ENCODE measurements around the gene STT3B.
"Not testable (repeated sequence)": the region's sequence is repeated elsewhere in the genome, so short reads cannot be mapped to it uniquely, and the experiment has no call there.

STT3B gene

GRCh38 chr3:31555204-31555603, 22.5 kb downstream of the STT3B start:
- DNase-seq = no peak

DNA sequence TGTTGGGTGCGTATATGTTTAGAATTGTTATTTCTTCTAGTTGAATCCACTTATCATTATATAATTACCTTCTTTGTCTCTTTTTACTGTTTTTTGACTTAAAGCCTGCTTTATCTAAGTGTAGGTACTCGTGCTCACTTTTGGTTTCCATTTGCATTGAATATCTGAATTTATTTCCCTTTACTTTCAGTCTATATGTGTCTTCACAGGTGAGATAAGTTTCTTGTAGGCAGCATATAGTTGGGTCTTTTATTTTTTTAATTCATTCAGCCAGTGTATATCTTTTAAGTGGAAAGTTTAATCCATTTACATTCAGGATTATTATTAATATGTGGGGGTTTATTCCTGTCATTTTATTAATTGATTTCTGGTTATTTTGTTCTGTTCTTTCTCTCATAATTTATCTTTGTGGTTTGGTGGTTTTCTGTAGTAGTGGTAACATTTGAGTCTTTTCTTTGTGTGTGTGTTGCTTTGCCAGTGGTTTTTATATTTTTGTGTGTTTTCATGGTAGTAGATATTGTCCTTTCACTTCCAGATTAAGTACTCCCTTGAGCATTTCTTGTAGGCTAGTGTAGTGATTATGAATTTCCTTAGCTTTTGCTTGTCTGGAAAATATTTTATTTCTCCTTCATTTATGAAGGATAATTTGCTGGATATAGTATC, 27.3 kb downstream of the STT3B start:
- DNase-seq = no peak

DNA sequence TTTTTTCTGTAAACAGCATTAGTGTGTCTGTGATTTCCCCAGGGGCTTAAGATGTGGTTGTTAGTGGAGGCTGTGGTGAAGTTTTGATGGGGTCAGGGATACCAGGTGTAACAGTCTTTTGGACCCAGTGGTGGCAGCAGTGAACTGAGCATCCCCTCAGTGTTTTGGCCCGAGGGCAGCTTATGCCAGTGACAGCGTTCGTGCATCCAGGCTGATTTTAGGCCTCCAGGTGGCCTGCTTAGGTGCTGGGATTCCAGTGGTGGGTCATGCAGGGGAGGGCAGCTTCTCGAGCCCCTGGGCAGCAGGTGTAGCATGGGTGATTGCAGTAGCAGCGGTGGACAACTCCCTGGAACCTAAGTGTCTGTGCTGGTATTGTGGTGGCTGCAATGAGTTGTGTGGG, 29.2 kb downstream of the STT3B start:
- DNase-seq = no peak

DNA sequence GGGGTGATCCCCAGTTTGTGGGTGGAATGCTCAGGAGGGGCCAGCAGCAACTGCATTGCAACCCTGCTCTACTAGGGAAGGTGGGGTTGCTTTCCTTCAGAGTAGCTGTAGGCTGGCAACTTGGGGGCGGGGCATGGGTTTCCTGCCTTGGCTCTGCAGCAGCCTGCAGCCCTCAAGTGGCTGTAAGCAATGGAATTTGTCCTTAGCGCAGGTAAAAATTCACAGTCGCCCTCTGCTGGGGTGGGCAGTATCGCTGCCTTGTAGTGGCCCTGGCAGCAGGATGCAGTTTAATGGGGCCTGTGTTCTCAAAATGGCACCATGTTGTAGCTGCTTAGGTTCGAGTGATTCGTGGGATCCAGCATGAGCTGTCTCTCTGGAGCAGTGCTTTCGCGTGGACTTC, 29.8 kb downstream of the STT3B start:
- DNase-seq = no peak

DNA sequence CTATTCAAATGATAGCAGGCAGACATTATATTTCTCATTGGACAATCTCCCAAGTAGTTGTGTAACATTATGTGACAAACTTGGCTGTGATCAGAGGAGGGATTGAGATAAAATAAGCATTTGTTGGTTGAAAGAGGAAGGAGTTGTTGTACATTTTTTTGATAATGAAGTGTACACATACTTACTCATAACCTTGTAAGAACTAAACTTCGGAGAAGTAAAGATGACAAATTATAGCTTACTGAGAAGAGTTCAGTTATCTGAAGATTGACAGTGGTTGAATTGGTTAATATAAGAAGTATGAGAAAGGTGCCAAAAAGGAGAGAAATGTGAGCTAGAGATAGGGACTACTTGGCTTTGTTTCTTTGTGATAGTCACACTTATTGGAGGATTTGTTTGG, 32.6 kb downstream of the STT3B start:
- no peak for DNase-seq

GRCh38 chr3:31567036-31567435, 34.3 kb downstream of the STT3B start:
- no peak for DNase-seq

GRCh38 chr3:31568649-31569048, 35.9 kb downstream of the STT3B start:
- no peak for DNase-seq

DNA sequence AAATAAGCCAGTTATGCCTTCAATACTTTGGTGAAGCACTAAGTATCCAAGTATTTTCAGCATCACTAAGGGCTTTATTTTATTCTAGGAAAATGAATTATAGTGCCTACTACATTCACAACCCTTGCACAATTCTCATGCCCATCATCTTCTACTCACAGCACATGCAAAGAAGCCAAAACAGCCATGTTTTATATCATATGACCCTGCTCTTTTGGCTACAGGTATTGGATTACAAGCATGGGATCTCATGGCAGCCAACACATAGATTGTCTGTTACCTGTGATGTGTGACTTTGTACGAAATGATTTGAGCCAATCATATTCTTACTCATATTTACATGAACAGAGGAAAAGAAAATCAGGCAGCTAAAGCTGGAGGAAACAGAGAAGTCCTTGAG, 38.6 kb downstream of the STT3B start:
- DNase-seq = no peak

DNA sequence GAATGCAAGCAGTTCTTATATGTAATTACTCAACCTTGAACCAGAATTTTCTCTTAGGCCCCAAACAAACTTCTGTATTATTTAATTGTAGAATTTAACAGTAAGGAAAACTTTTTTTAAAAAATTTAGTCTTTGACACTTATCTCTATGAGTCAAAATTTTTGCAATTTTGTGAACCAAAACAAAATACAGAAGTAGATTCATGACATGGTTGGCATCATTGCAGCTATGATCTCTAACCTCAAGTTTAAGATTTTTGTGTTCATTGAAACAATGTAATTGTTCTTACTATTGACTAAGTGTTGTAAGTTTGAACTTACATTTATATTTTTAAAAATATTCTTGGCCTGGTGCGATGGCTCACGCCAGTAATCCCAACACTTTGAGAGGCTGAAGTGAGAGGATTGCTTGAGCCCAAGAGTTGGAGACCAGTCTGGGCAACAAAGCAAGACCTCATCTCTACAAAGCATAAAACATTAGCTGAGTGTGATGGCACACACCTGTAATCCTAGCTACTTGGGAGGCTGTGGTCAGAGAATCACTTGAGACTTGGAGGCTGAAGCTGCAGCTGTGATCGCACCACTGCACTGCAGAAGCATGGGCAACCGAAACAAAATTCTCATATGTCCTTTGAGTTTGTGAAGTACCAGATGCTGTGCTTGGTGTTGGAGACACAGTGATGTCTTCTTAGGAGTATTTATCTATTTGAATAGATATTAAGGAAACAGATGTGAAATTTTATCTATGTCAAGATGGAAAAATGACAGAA, 39.7 kb downstream of the STT3B start:
- no peak for DNase-seq

GRCh38 chr3:31573036-31573779, 40.5 kb downstream of the STT3B start:
- no peak for DNase-seq

DNA sequence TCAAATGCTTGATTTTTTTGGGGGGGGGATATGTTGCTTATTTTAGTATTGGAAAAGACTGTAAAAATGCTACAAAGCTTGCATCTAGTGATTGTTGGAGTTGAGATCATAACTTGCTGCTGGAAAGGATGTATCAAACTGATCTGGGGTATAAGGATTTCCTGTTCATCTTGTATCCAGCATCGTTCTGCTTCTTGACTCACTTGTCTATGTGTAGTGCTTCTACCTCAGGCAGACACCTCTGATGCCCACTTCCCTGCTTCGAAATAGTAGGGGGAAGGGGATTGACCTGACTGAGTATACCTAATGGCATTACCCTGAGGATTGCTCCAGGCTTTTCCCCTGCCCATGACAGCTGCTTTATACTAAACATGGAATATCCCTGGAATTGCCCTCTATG, 42.7 kb downstream of the STT3B start:
- no peak for DNase-seq

DNA sequence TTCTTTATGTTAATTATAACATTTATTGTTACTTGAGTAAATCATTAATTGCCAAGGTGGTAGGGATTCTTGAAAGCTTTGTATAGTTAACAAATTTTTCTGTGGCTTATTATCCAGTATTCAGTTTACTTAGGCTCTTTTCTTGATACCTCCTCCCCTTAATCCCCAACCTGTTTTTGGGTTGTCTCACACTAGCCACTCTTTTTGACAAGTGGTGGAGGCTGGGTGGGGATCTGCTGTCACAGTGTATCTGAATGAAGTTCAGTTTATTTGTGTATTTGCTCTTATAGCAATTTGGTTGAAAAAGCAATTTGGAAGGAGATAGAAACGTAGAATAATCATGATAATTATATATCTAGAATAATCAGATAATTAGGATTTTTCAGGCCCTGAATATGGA, 43.8 kb downstream of the STT3B start:
- no peak for DNase-seq

DNA sequence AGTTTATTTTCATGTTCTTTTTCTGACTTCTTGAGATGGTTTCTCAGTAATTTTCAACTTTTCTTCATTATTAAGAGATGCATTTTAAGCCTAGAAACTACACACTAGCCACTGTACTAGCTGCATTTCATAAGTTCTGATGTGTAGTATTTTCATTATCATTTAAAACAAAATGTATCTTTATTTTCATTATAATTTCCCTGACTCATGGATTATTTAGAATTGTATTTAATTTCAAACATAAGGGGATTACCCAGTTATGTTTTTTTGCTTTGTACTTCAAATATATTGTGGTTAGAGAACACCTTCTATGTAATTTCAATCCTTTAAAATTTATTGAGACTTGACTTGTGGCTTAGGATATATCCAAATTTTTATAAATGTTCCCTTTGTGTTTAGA, 44.5 kb downstream of the STT3B start:
- DNase-seq = no peak

- no peak for DNase-seq
Measured at GRCh38 chr3:31579828-31580227, 47.1 kb downstream of the STT3B start.

- no peak for DNase-seq
Measured at GRCh38 chr3:31580645-31581044, 47.9 kb downstream of the STT3B start.

- no peak for DNase-seq
Measured at GRCh38 chr3:31581660-31582059, 48.9 kb downstream of the STT3B start.

DNA sequence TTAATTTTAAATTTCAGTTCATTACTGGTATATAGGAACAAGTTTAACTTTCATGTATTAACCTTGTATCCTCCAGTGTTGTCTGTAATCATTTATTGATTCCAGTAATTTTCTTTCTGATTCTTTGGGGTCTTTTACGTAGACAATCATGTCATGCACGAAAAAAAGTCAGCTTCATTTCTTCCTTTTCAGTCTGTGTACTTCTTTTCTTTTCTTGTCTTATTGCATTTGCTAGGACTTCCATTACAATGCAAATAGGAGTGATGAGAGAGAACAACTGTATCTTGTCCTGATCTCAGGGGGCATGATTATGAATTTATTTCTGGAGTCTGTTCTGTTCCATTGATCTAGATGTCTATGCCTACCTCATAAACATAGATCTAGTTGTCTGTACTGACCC, 56.5 kb downstream of the STT3B start:
- no peak for DNase-seq

DNA sequence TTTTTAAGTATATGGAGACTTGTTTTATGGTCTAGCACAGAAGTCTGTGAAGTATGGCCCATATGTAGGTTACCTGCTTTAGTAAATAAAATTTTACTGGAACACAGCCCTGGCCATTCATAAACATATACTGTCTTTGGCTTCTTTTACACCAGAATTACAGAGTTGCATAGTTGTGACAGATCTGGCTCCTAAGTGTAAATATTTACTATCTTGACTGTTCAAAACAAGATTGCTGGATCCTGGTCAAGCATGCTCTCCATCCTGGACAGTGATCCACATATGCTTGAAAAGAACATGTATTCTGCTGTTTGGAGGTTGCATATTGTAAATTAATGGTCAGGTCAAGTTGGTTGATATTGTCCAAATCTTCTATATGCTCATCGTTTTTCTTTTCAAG, 57.9 kb downstream of the STT3B start:
- DNase-seq = no peak

- DNase-seq = no peak
Measured at GRCh38 chr3:31592764-31593163, 60.0 kb downstream of the STT3B start.

DNA sequence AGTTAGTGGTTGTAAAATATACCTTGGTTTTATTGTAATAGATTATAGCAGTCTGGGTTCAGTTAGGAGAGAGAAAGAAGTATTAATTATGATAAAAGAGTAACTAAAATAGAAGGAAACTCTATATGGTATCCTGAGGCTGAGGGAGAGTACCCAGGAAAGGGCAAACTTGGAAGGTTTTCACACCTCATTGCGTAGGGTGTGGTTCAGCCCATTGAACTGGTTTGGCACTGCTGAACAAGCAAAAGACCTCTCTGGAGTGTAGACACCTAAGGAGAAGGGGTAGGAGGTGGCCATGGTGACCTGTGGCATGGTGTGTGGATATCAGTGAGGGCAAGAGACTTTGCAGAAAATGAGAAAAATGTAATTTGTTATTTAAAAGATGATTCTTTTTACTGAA, 63.5 kb downstream of the STT3B start:
- no peak for DNase-seq

DNA sequence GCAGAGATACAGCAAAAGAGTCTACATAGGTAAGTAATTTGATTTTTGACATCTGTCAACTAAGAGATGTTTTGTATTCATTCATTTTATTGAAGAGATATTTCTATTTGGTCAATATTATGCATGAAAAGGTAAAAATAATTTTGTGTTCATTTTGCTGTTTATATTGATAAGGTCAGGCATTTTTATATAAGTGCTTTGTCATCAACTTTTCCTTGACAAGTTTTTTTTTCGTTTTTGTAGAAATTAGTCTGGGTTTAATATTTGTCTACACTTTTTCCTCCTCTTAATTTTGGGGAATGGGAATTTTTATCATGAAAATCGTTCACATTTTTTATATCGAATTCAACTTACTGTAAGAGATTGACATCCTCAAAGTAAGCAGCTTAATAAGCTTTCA, 67.7 kb downstream of the STT3B start:
- DNase-seq = no peak

DNA sequence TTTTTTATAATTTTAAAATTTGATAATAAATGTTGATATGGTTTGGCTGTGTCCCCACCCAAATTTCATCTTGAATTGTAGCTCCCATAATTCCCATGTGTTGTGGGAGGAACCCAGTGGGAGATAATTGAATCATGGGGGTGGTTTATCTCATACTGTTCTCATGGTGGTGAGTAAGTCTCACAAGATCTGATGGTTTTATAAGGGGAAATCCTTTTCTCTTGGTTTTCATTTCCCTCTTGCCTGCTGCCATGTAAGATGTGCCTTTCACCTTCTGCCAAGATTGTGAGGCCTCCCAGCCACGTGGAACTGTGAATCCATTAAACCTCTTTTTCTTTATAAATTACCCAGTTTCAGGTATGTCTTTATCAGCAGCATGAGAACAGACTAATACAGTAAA, 72.6 kb downstream of the STT3B start:
- not testable (repeated sequence) for DNase-seq

DNA sequence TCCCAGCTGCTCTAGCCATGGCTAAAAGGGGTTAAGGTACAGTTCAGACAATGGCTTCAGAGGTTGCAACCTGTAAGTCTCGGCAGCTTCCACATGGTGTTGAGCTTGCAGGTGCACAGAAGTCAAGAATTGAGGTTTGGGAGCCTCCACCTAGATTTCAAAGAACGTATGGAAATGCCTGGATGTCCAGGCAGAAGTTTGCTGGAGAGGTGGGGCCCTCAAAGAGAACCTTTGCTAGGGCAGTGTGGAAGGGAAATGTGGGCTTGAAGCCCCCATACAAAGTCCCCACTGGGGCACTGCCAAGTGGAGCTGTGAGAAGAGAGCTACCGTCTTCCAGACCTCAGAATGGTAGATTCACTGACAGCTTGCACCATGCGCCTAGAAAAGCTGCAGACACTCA, 73.7 kb downstream of the STT3B start:
- no peak for DNase-seq

GRCh38 chr3:31610700-31611275, 78.1 kb downstream of the STT3B start:
- no peak for DNase-seq
